A549 (cell line): ENCODE results near the gene MGME1. TPM values are rescaled to one million over a fixed set of nuclear protein-coding genes. Genes with fewer than 3 reads are reported as not detected.
A peak's percentile ranks its signal among the peaks of the same experiment; 100 is the strongest.

Source experiments
- ATAC-seq, 2 experiments: fragments of 200-7000 bp in 1 of 2; fragments of >200 bp in 1 of 2; cut with Nextera tagmentation in 1 of 2; cut with Tn5 transposase in 1 of 2; 3 replicates each; pipeline versions ENCODE4 v1.8.0 to v1.9.1; 2018 to 2020; ENCODE audit warnings: mild to moderate bottlenecking in 1 of 2, moderate library complexity in 1 of 2
- CTCF ChIA-PET: fragments of 300-600 bp; sonication (Branson Sonifier 250); formaldehyde crosslinking; extraction: SDS; loops from one replicate; lab custom pipeline; 2021; ENCODE audit warnings: antibody characterized with exemption, inconsistent platforms; lab: Yijun Ruan, JAX
- POLR2A ChIA-PET: fragments of 350-600 bp; formaldehyde crosslinking; extraction: SDS; loops from one replicate; lab custom pipeline; 2021; ENCODE audit warnings: antibody characterized with exemption, inconsistent platforms; lab: Yijun Ruan, JAX
- DNase-seq, 2 experiments: peaks; one replicate each; pipeline versions ENCODE4 v3.0.0 to v3.0.0-alpha.2; 2011 to 2016; ENCODE audit warnings: low read depth in 1 of 2, low spot score in 1 of 2
- FAIRE-seq: peaks from 2 replicates; lab custom pipeline; 2011; peaks lifted over from hg19 to GRCh38; lab: Jason Lieb, UNC
- H3K27ac ChIP-seq, 2 experiments: fragments of >200 bp; sonication (Bioruptor Twin); formaldehyde crosslinking; 3 replicates each; pipeline ENCODE4 v1.5.1; 2016 to 2017
- H3K4me1 ChIP-seq: fragments of >200 bp; sonication (Bioruptor Twin); formaldehyde crosslinking; 3 replicates; pipeline ENCODE4 v1.6.1; 2016
- H3K4me2 ChIP-seq: fragments of >200 bp; sonication (Bioruptor Twin); formaldehyde crosslinking; 3 replicates; pipeline ENCODE4 v1.6.1; 2016
- H3K4me3 ChIP-seq: fragments of >200 bp; sonication (Bioruptor Twin); formaldehyde crosslinking; 3 replicates; pipeline ENCODE4 v1.5.1; 2016
- H3K9me3 ChIP-seq: fragments of >200 bp; sonication (Bioruptor Twin); formaldehyde crosslinking; 3 replicates; pipeline ENCODE4 v1.6.1; 2016
- ATOH8 ChIP-seq: fragments of 250-450 bp; sonication (Bioruptor Pico); IDR thresholded peaks from 2 replicates; pipeline ENCODE4 v1.5.0; 2020; ENCODE audit warnings: low read depth, mild to moderate bottlenecking, moderate library complexity
- BHLHE40 ChIP-seq: IDR thresholded peaks from 2 replicates; pipeline ENCODE4 v1.6.1; 2012; ENCODE audit warnings: low read depth, low read length, inconsistent platforms
- CBX2 ChIP-seq: fragments of 200-600 bp; sonication (generic); IDR thresholded peaks from 2 replicates; pipeline ENCODE4 v1.6.1; 2016; ENCODE audit warnings: low read depth, mild to moderate bottlenecking, borderline replicate concordance
- CEBPB ChIP-seq, 2 experiments: fragments of >200 bp in 1 of 2; sonication (Bioruptor Twin) in 1 of 2; formaldehyde crosslinking in 1 of 2; IDR thresholded peaks; 2 replicates each; pipeline ENCODE4 v1.6.1; 2012 to 2016
- EHMT2 ChIP-seq: fragments of 200-600 bp; sonication (generic); IDR thresholded peaks from 2 replicates; pipeline ENCODE4 v1.6.1; 2016; ENCODE audit warnings: antibody characterized with exemption, low read depth, mild to moderate bottlenecking, moderate library complexity
- FOSL2 ChIP-seq, 2 experiments: fragments of 450-650 bp in 1 of 2; fragments of >200 bp in 1 of 2; sonication (Bioruptor Twin) in 1 of 2; formaldehyde crosslinking; IDR thresholded peaks; 2 replicates each; pipeline versions ENCODE4 v1.5.0 to v1.6.1; 2016 to 2020; ENCODE audit warnings: mild to moderate bottlenecking in 1 of 2, moderate library complexity in 1 of 2
- HMGXB4 ChIP-seq: fragments of 250-450 bp; sonication (Bioruptor Pico); IDR thresholded peaks from 2 replicates; pipeline ENCODE4 v1.5.0; 2021; ENCODE audit warnings: mild to moderate bottlenecking, moderate library complexity, borderline replicate concordance
- JUN ChIP-seq, 2 experiments: fragments of >200 bp; sonication (Bioruptor Twin); formaldehyde crosslinking; IDR thresholded peaks; 2 replicates in 1 of 2; 3 replicates in 1 of 2; pipeline ENCODE4 v1.6.1; 2016 to 2017
- MAX ChIP-seq: IDR thresholded peaks from 2 replicates; pipeline ENCODE4 v1.6.1; 2012
- NPAS2 ChIP-seq: fragments of 250-450 bp; sonication (Bioruptor Pico); IDR thresholded peaks from 2 replicates; pipeline ENCODE4 v1.8.0; 2022; ENCODE audit warnings: mild to moderate bottlenecking, moderate library complexity, borderline replicate concordance
- NR3C1 ChIP-seq: fragments of >200 bp; sonication (Bioruptor Twin); formaldehyde crosslinking; IDR thresholded peaks from 3 replicates; pipeline ENCODE4 v1.6.1; 2017
- PHF8 ChIP-seq: fragments of 200-600 bp; sonication (generic); IDR thresholded peaks from 2 replicates; pipeline ENCODE4 v1.6.1; 2016; ENCODE audit warnings: low read depth, mild to moderate bottlenecking, antibody characterized with exemption, moderate library complexity, borderline replicate concordance
- POLR2A ChIP-seq: IDR thresholded peaks from 2 replicates; pipeline ENCODE4 v1.6.1; 2012; ENCODE audit warnings: mild to moderate bottlenecking, low read length
- RFX5 ChIP-seq: fragments of 450-650 bp; IDR thresholded peaks from 2 replicates; pipeline ENCODE4 v1.7.1; 2014; ENCODE audit warnings: antibody characterized with exemption, mild to moderate bottlenecking, moderate library complexity
- RNF2 ChIP-seq: fragments of 200-600 bp; sonication (generic); IDR thresholded peaks from 2 replicates; pipeline ENCODE4 v1.6.1; 2016; ENCODE audit warnings: low read depth, mild to moderate bottlenecking, antibody characterized with exemption, moderate library complexity, borderline replicate concordance
- SREBF2 ChIP-seq: fragments of 450-650 bp; IDR thresholded peaks from 2 replicates; pipeline ENCODE4 v1.6.1; 2014; ENCODE audit warnings: mild to moderate bottlenecking, moderate library complexity
- TP53 ChIP-seq: fragments of 250-450 bp; sonication (Bioruptor Pico); IDR thresholded peaks from 2 replicates; pipeline ENCODE4 v1.5.0; 2021; ENCODE audit warnings: mild to moderate bottlenecking, moderate library complexity
- USF2 ChIP-seq: fragments of 450-650 bp; IDR thresholded peaks from 2 replicates; pipeline ENCODE4 v1.6.1; 2014; ENCODE audit warnings: antibody characterized with exemption
- ZC3H11A ChIP-seq: fragments of 450-650 bp; IDR thresholded peaks from 2 replicates; pipeline ENCODE4 v1.6.1; 2014; ENCODE audit warnings: antibody characterized with exemption, mild to moderate bottlenecking
- WGBS: methylation state at CpG from one replicate; pipeline ENCODE4 v1.1.6; 2017; ENCODE audit errors: missing lambda C conversion rate; 5-methylcytosine and 5-hydroxymethylcytosine counted together
- polyA plus RNA-seq, 4 experiments: library from polyadenylated mRNA; depleted of rRNA in 3 of 4; stranded (reverse); fragments of >200 nt; fragmentation: RNase III in 1 of 4; extraction: RNeasy Plus Mini Kit Qiagen cat#74134 plus additional on column Dnase treatment in 1 of 4; gene quantifications; 2 replicates in 3 of 4; 3 replicates in 1 of 4; pipeline ENCODE4 v1.2.3, GENCODE V29; 2011 to 2017

The MGME1 gene
- polyA plus RNA-seq, 2 of the 4 experiments (the other 2 are of a cell fraction), result 46.6 to 47.9 TPM

GRCh38 chr20:17999566-17999965 lies 30.7 kb downstream of the MGME1 start:
- TF ChIP-seq HMGXB4 (CRISPR knock-in tag) (no peak), TP53 (CRISPR knock-in tag) (no peak), FOSL2 (IDR thresholded peaks at IDR 0.05) (no peak), FOSL2 (CRISPR knock-in tag; IDR thresholded peaks at IDR 0.05) (no peak), PHF8 (no peak), NR3C1 (no peak), ZC3H11A (no peak), JUN (IDR thresholded peaks at IDR 0.05) (no peak), NPAS2 (CRISPR knock-in tag) (no peak), EHMT2 (no peak), MAX (no peak), CEBPB (IDR thresholded peaks at IDR 0.05) (no peak), CBX2 (no peak), BHLHE40 (no peak), POLR2A (no peak), ATOH8 (no peak), RFX5 (no peak), SREBF2 (no peak)
- Histone ChIP-seq H3K4me1 (peaks cover 9% of the 10 kb centered on the region; the same call in 1 of the 3 replicates), H3K9me3 (no peaks in the 10 kb centered on the region), H3K4me2 (no peak overlapping the region), H3K27ac (no peak overlapping the region; a peak in 1 of 6 replicates), H3K4me3 (no peak overlapping the region)
- ATAC-seq (no peak), DNase-seq (no peak), FAIRE-seq (no peak)
- CTCF ChIA-PET, result interaction anchor here (0.6 to 1.4 kb wide), 4 partner anchors 14 to 318 kb away, joined by 3 to 5 read pairs (median 3); no protein-coding TSS in a partner anchor
- POLR2A ChIA-PET, result no interaction called here
- WGBS, result 64% methylated on average over 4 of the region's 4 CpGs

GRCh38 chr20:18001131-18001921 lies 32.5 kb downstream of the MGME1 start:
- ChIA-PET POLR2A (interaction anchor here (0.6 kb wide), 2 partner anchors 140 to 350 kb away, joined by 3 to 5 read pairs; no protein-coding TSS in a partner anchor), CTCF (interaction anchor here (1.0 to 1.6 kb wide), 3 partner anchors 12 to 496 kb away, joined by 3 read pairs; no protein-coding TSS in a partner anchor)
- no peak overlapping the region for H3K4me3 ChIP-seq
- peak overlapping the region; percentile 2 to 13; a peak in 4 of 6 replicates for H3K27ac ChIP-seq
- ATAC-seq (peak; percentile 76 to 82), DNase-seq (peak in 1 of 2 experiments; percentile 54), FAIRE-seq (no peak)
- H3K4me1 ChIP-seq, result peaks cover 9% of the 10 kb centered on the region; the same call in 1 of the 3 replicates
- H3K9me3 ChIP-seq, result no peaks in the 10 kb centered on the region
- H3K4me2 ChIP-seq, result peak overlapping the region; percentile 22; the same call in 1 of the 3 replicates
- no peak for TF ChIP-seq RNF2
- TF ChIP-seq USF2, result 0 out of 2 replicates have a peak, but pooled peaks have one; percentile 31
- WGBS, result 65% methylated on average over 10 of the region's 10 CpGs
